Measurements from ENCODE around the gene ACTN4. TPM values are rescaled to one million over a fixed set of nuclear protein-coding genes. Genes with fewer than 3 reads are reported as not detected.
A peak's percentile ranks its signal among the peaks of the same experiment; 100 is the strongest.

ACTN4 gene
- total RNA-seq, 1 experiment from 2014 or later: 1,233 TPM

- DNase-seq: peak in 1 of 2 experiments; percentile 47
- Histone ChIP-seq H3K36me3 (ENCODE audit: low read depth) (no peaks in the 10 kb centered on the region), H3K27ac (peak overlapping the region; percentile 41; the same call in 1 of the 2 replicates), H3K9me3 (ENCODE audit: insufficient read depth, low read depth) (no peaks in the 10 kb centered on the region), H3F3A (ENCODE audit: insufficient read depth, low read depth) (peaks cover 37% of the 10 kb centered on the region), H2AFZ (no peak overlapping the region), H3K4me2 (peak overlapping the region; percentile 49), H3K27me3 (ENCODE audit: insufficient read depth, low read depth) (no peaks in the 10 kb centered on the region), H3K4me1 (replicated peaks; ENCODE audit: insufficient read depth) (peaks cover 30% of the 10 kb centered on the region), H3K79me2 (ENCODE audit: low read depth) (peaks cover 22% of the 10 kb centered on the region), H3K9me2 (ENCODE audit: insufficient read depth) (no peaks in the 10 kb centered on the region), H4K20me1 (ENCODE audit: insufficient read depth) (no peaks in the 10 kb centered on the region), H3K4me3 (peak overlapping the region; percentile 49; the same call in 1 of the 2 replicates)
- no TSS peak for BruUV-seq (replicated peaks)
- intact Hi-C loops (cut with micrococcal nuclease; ENCODE audit: unreplicated experiment): loop anchor here (1.0 to 10.0 kb wide), 2 partner anchors 95 to 222 kb away; partner anchors contain the start of gene ECH1
- ChIA-PET POLR2A (ENCODE audit: unreplicated experiment) (interaction anchor here (0.6 to 0.7 kb wide), 3 partner anchors 94 to 699 kb away, joined by 3 to 6 read pairs (median 5); partner anchors contain the start of genes FBXO17 and RPS16), CTCF (interaction anchor here (0.7 to 0.8 kb wide), 2 partner anchors 37 to 94 kb away, joined by 3 to 7 read pairs; no protein-coding TSS in a partner anchor)
- TF ChIP-seq, protein P1, sequence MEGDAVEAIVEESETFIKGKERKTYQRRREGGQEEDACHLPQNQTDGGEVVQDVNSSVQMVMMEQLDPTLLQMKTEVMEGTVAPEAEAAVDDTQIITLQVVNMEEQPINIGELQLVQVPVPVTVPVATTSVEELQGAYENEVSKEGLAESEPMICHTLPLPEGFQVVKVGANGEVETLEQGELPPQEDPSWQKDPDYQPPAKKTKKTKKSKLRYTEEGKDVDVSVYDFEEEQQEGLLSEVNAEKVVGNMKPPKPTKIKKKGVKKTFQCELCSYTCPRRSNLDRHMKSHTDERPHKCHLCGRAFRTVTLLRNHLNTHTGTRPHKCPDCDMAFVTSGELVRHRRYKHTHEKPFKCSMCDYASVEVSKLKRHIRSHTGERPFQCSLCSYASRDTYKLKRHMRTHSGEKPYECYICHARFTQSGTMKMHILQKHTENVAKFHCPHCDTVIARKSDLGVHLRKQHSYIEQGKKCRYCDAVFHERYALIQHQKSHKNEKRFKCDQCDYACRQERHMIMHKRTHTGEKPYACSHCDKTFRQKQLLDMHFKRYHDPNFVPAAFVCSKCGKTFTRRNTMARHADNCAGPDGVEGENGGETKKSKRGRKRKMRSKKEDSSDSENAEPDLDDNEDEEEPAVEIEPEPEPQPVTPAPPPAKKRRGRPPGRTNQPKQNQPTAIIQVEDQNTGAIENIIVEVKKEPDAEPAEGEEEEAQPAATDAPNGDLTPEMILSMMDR (conservative IDR thresholded peaks at IDR 0.05): no peak
- TF ChIP-seq EZH2 (IDR thresholded peaks at IDR 0.05; ENCODE audit: low read depth): no peak
These were observed 89.2 kb downstream of the ACTN4 start for GRCh38 chr19:38736413-38737280.

- Histone ChIP-seq H3F3A (ENCODE audit: insufficient read depth, low read depth) (peaks cover 33% of the 10 kb centered on the region), H3K9me2 (ENCODE audit: insufficient read depth) (no peaks in the 10 kb centered on the region), H3K27ac (no peak overlapping the region), H3K4me2 (no peak overlapping the region), H2AFZ (no peak overlapping the region), H3K4me3 (no peak overlapping the region), H3K36me3 (ENCODE audit: low read depth) (no peaks in the 10 kb centered on the region), H4K20me1 (ENCODE audit: insufficient read depth) (no peaks in the 10 kb centered on the region), H3K79me2 (ENCODE audit: low read depth) (peaks cover 22% of the 10 kb centered on the region), H3K27me3 (ENCODE audit: insufficient read depth, low read depth) (no peaks in the 10 kb centered on the region), H3K4me1 (replicated peaks; ENCODE audit: insufficient read depth) (peaks cover 22% of the 10 kb centered on the region), H3K9me3 (ENCODE audit: insufficient read depth, low read depth) (no peaks in the 10 kb centered on the region)
- no peak for DNase-seq
- no peak for TF ChIP-seq EZH2 (IDR thresholded peaks at IDR 0.05; ENCODE audit: low read depth)
- TF ChIP-seq, protein P1 (conservative IDR thresholded peaks at IDR 0.05): no peak
- POLR2A ChIA-PET (ENCODE audit: unreplicated experiment): no interaction called here
- TSS peak; percentile 3 for BruUV-seq (replicated peaks)
- CTCF ChIA-PET: interaction anchor here (0.8 kb wide), 1 partner anchor 93 kb away, joined by 7 read pairs; no protein-coding TSS in a partner anchor
- intact Hi-C loops (cut with micrococcal nuclease; ENCODE audit: unreplicated experiment): loop anchor here (10.0 kb wide), 1 partner anchor 223 kb away; no protein-coding TSS in a partner anchor
These were observed 89.9 kb downstream of the ACTN4 start for GRCh38 chr19:38737281-38737865.

- no TSS peak for BruUV-seq (replicated peaks)
- H3K4me2 ChIP-seq: no peak overlapping the region
These were observed 90.7 kb downstream of the ACTN4 start for GRCh38 chr19:38737921-38738737.

More at GRCh38 chr19:38737921-38738737, 90.7 kb downstream of the ACTN4 start:
- ChIA-PET POLR2A (ENCODE audit: unreplicated experiment) (no interaction called here), CTCF (no interaction called here)
- no peaks in the 10 kb centered on the region for H3K36me3 ChIP-seq (ENCODE audit: low read depth)
- no peaks in the 10 kb centered on the region for H4K20me1 ChIP-seq (ENCODE audit: insufficient read depth)
- no peaks in the 10 kb centered on the region for H3K9me2 ChIP-seq (ENCODE audit: insufficient read depth)
- H3K27ac ChIP-seq: no peak overlapping the region
- no peaks in the 10 kb centered on the region for H3K9me3 ChIP-seq (ENCODE audit: insufficient read depth, low read depth)
- TF ChIP-seq EZH2 (IDR thresholded peaks at IDR 0.05; ENCODE audit: low read depth): no peak
- TF ChIP-seq, protein P1 (conservative IDR thresholded peaks at IDR 0.05): no peak
- no peak overlapping the region for H3K4me3 ChIP-seq
- H3F3A ChIP-seq (ENCODE audit: insufficient read depth, low read depth): peaks cover 28% of the 10 kb centered on the region
- H3K4me1 ChIP-seq (replicated peaks; ENCODE audit: insufficient read depth): peaks cover 15% of the 10 kb centered on the region
- intact Hi-C loops (cut with micrococcal nuclease; ENCODE audit: unreplicated experiment): loop anchor here (10.0 kb wide), 1 partner anchor 223 kb away; no protein-coding TSS in a partner anchor
- no peak for DNase-seq
- peaks cover 21% of the 10 kb centered on the region for H3K79me2 ChIP-seq (ENCODE audit: low read depth)
- H3K27me3 ChIP-seq (ENCODE audit: insufficient read depth, low read depth): no peaks in the 10 kb centered on the region
- no peak overlapping the region for H2AFZ ChIP-seq

Data from PC-9 (cell line).